GM12874 (cell line): Measurements from ENCODE around the gene DNAJC15.

ENCODE experiments used
- TF ChIP-seq, protein P1 (sequence below): IDR thresholded peaks from 2 replicates; pipeline ENCODE4 v1.5.1; 2011; ENCODE audit warnings: low read depth, mild to moderate bottlenecking, control low read depth, low read length, moderate library complexity; ENCODE audit not compliant: insufficient read depth

Gene DNAJC15

DNA sequence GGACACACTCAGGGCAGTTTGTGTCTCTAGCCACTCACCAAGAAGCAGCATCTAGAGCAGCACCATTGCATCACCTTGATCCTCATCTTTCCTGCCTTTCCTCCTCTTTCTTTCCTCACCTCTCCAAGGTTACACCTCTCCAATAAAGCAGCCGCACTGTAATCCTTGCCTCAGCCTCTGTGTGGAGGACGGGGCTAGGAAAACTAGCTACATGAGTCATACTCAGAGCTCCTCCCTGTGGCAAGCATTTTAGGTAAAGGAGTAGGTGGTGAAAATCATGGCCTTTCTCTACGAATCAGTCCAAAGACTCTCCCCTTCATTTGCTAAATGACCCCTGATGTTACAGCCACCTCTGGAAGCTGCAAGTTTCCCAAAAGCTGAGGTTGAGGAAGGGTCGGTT is 108.9 kb downstream of the DNAJC15 start:
- TF ChIP-seq, protein P1, sequence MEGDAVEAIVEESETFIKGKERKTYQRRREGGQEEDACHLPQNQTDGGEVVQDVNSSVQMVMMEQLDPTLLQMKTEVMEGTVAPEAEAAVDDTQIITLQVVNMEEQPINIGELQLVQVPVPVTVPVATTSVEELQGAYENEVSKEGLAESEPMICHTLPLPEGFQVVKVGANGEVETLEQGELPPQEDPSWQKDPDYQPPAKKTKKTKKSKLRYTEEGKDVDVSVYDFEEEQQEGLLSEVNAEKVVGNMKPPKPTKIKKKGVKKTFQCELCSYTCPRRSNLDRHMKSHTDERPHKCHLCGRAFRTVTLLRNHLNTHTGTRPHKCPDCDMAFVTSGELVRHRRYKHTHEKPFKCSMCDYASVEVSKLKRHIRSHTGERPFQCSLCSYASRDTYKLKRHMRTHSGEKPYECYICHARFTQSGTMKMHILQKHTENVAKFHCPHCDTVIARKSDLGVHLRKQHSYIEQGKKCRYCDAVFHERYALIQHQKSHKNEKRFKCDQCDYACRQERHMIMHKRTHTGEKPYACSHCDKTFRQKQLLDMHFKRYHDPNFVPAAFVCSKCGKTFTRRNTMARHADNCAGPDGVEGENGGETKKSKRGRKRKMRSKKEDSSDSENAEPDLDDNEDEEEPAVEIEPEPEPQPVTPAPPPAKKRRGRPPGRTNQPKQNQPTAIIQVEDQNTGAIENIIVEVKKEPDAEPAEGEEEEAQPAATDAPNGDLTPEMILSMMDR = 0 out of 2 replicates have a peak, but pooled peaks have one; percentile 18

DNA sequence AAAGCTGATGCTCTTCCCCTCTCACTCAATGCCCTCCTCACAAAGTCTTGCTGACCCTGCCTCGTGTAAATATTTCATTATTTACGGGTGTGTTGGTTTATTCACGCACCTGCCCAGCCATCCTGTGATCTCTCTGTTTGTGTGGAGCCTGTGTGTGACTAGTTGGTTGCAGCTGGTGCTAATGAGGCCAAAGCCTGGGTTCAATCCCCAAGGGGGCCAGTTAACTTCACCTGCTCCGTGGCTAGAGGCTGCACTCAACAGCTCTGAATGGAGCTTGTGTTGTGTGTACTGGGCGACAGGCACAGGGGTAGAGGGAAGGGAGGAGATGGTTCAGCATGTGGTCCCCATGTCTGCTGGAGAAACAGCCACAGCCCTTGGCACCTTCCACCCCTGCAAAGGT is 109.5 kb downstream of the DNAJC15 start:
- TF ChIP-seq, protein P1 = no peak

DNA sequence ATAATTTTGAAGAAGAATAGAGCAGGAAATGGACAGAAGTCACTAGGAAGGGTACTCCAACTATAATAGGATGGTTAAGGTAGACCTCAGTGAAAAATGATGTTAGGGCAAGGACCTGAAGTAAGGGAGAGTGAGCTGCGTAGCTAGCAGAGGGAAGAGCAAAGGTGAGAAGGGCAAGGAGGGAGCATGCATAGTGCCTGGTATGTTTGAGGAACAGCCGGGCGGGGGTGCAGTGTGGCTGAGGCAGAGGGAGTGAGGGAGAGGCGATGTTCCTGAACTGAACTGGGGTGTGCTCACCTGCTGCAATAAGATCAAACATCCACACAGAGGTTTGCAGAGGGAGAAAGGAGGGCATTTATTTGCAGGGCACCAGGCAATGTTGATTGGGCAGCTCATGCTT is 110.4 kb downstream of the DNAJC15 start:
- TF ChIP-seq, protein P1 = no peak

DNA sequence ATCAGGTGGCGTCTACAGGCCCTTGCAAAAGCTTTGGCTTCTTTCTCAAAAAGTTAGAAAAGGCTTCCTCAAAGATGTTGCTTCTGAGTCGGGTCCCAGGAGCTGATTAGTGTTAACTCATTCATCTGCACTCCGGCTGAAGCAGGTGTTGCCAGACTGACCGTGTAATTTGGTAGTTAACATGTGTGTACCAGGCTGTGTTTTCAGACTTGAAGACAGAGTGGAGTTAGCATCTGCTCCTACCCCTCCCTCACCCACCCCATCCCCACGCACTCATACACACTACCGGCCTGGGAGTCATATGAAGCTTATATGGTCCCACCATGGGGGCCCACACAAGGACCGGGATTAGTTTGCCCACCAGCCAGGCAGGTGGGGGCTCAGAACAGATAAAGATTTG is 111.5 kb downstream of the DNAJC15 start:
- TF ChIP-seq, protein P1 = no peak

DNA sequence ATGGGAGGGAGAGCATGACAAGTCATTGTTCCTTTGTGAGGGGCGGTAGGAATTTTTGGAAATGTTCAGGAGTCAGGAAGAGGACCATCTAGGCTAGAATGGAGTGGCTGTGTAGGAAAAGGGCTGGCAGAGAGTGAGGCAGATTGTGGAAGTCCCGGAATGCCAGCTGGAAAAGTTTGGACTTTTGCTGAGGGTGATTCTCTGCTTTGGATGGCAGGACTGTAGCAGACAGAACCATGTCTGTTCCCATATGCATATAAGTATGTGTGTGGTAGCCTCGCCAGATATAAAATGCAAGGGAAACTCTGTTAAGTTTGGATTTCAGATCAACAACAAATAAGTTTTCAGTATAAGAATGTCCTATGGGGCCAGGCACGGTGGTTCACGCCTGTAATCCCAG is 112.1 kb downstream of the DNAJC15 start:
- TF ChIP-seq, protein P1 = no peak

DNA sequence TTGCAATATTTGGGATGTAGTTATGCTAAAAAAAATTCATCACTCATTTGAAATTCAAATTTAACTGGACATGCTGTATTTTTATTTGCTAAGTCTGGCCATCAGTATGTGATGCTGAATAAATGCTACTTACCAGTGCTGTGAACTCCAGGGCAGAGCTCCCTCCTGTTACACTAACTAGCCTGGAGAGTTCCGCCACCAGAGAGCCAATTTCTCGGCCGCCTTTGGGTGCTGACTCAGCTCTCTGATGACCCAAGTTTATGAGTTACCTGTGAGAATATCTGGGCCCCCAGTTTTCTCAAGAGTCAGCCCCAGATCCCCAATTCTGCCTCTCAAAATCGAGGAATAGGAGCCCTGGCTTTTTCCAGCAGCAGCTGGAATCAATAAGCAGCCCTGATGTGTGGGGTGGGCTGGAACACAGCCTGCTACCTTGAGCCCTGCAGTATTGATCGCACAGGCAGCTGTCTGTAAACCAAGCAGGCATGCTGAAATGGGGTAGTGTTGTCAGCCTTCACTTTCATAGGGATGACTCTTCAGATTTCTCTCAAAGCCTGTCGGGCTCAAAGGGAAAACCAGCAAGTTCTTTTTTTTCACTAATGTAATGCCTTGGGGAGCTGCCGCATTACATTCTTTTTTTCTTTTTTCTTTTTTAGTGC is 113.7 kb downstream of the DNAJC15 start:
- TF ChIP-seq, protein P1 = no peak

DNA sequence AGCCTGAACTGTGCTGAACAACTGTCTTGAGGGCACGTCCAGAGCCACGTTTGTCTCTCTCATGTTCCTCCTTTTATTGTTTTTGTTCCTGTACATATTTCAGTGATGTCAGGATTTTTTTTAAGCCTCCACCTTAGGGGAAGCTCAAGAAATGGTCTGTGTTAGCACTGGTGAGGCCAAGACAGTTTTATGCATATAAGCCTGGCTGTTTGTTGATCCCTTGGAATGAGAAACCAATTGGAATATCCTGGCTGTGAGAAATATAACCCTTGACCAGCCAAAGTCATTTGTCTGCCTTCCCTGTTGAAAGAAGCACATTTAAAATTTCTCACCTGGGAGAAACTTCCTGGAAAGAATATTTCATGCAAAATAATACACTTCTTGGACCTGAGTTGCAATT is 115.8 kb downstream of the DNAJC15 start:
- TF ChIP-seq, protein P1 = no peak
